ENCODE measurements around the gene RIPK4.
A peak's percentile ranks its signal among the peaks of the same experiment; 100 is the strongest.
"Not testable (repeated sequence)": the region's sequence is repeated elsewhere in the genome, so short reads cannot be mapped to it uniquely, and the experiment has no call there.

The RIPK4 gene

DNA sequence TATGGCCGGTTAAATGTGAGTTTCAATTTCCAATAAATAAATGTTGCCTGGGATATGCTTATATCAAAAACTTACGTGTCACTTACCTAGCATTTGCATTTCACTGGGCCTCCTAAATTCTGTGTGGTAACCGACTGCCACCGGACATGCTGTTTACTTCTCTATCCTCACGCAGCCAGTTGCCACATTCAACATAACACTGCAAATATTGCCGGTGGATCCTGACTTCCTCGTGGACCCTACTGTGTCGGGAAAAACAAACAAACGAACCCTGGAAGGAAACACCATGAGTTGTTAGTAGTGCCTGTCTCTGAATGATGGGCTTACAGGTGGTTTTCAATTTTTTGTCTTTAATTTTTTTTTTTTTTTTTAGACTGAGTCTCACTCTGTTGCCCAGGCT, 54.1 kb downstream of the RIPK4 start:
- DNase-seq: no peak

- no peak for DNase-seq
Measured at GRCh38 chr21:41712201-41712600, 54.7 kb downstream of the RIPK4 start.

GRCh38 chr21:41711416-41712007, 55.3 kb downstream of the RIPK4 start:
- no peak for DNase-seq

GRCh38 chr21:41710823-41711160, 56.1 kb downstream of the RIPK4 start:
- DNase-seq: no peak

DNA sequence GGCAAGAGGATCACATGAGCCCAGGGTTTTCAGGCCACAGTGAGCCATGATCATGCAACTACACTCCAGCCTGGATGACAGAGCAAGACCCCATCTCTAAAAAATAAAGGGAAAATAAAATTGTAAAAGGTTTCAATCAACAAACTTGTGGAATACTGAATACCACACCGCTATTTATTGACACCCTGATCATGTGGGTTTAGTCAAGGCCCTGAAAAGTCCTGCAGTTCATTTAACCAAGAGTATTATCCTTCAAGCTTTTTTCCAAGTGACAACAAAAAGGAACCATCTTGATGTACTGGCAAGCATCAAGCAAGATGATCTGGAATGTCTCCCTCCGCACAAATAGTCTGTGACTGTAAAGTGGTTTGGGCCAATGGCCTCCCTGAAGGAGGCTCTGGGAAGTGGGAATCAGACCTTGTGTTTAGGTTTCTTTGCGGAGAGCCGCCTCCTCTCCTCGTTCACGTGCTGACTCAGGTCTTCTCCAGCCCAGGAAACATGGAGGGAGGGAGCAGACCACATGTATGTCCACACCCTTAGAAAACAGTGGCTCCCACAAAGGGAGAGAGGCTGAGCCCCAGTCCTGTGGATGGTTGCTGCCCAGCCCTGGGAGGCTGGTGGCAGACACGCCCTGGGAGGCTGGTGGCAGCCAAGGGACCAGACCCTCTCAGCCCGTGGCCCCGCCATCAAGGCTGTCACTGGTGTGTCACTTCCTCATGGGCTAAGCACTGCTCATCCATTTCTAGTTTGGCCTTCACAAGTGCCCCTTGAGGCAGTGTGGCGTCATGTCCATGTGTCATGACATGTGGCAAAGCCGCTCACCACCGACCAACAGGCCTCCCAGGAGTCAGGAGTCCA, 56.7 kb downstream of the RIPK4 start:
- DNase-seq: no peak

DNA sequence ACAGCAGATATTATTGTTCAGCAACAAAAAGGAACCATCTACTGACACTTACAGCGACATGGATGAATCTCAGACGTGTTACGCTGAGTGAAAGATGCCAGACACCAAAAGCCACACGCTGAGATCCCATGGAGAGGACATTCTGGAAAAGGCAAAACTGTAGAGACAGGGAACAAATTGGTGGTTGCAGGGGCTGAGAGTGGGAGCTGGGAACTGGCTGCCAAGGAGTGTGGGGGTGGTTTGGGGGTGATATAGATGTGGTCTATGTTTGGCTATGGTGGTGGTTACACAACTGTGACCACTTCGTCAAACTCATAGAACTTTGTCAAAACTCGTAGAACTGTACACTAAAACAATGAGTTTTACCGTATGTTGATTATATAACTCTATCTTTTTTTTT, 57.7 kb downstream of the RIPK4 start:
- DNase-seq: no peak

DNA sequence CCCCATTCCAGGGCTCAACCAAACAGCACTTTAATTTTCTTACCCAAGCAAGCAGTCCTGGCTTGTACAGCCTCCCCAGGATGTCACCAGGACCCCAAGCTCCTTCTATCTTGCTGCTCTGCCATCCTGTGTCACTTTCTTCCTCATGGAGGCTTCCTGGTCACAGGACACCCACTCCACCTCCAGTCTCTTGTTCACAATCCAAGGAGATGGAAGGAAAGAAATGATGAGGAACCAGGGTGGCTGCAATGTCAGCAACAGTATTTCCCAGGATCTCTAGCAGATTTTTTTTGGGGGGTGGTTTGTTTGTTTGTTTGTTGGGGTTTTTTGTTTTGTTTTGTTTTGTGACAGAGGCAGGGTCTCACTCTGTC, 58.9 kb downstream of the RIPK4 start:
- DNase-seq: no peak

- DNase-seq: no peak
Measured at GRCh38 chr21:41707231-41707959, 59.5 kb downstream of the RIPK4 start.

- DNase-seq: peak; percentile 22
Measured at GRCh38 chr21:41706678-41707077, 60.2 kb downstream of the RIPK4 start.

DNA sequence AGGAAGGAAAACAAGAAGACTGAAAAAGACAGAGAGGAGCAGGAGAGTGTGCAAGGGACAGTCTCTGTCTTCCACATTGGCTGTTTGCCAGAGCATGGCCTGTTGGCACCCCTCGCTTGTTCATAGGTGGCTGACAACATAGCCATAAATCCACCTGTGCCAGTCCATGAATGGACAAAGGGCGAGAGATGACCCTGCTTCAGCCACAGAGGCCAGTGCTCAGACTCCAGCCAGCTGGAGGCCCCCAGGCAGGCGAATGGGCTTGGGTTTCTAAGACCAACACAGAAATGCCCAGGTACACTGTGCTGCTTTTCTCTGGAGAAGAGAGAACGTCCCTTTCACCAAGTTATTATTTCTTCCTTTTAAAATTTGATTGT, 60.6 kb downstream of the RIPK4 start:
- no peak for DNase-seq

GRCh38 chr21:41705546-41706262, 61.1 kb downstream of the RIPK4 start:
- no peak for DNase-seq

DNA sequence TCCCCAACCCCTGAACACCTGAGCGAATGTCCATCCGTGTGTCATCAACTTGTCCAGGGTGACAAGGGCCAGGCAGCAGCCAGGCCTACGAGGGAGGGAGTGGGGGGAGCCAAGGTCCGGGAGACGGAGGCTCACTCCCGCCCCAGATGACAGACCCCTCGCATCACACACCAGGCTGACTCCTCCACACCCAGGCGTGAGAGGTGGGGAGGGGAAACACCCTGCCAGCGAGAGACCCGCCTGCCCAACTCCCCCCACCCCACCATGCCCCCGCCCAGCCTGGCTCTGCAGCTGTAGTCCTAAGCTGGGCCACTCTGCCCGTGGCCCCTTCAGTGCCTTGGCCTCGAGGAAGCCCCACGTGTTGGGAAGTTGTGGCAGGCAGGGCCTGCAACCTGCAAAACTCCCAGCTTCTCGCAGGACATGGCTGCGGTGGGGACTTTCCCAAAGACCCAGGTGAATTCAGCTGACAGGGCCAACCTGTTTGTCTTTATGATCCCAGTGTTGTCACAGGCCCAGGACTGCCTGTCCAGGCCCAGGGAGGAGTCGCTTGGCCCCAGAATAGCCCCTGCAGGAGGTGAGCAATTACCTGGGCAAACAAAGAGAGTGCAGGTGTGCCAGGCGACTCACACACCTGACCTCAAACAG, 62.9 kb downstream of the RIPK4 start:
- DNase-seq: no peak

- no peak for DNase-seq
Measured at GRCh38 chr21:41701749-41702148, 65.1 kb downstream of the RIPK4 start.

GRCh38 chr21:41699311-41699710, 67.5 kb downstream of the RIPK4 start:
- DNase-seq: no peak

DNA sequence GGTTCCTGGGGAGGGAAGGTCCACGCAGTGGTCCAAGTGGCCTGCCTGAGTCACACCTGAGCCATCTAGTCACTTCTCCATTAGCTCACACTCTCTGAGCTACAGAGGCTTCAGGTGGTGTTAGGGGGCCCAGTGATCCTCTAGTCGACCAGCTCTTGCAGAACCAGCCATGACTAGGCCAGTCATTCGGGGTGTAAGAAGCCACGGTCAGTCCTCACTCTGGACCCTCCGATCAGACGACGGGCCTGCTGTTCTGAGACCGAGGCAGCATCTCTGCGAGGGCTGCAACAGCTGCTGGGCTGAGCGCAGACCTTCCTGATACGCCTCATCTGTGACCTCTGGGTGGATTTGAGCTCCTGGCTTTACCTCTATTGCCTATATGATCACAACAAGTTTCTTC, 68.8 kb downstream of the RIPK4 start:
- no peak for DNase-seq

DNA sequence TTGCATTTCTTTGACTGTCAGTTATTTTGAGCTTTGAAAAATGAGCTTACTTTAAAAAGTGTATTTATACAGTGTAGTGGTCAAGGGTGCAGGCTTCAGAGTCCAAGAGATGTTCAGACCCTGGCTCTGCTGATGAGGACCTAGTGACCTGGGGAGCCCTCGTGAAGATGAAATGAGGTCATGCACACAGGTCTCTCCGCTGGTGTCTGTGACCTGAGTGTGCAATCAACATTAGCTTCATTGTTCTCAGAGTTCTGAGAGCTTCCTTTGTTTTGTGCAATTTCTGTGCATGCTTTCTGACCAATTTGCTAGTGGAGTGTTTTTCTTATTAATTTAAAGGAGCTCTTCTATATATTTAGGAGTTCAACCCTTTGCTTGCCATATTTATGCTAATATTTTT, 71.3 kb downstream of the RIPK4 start:
- no peak for DNase-seq

DNA sequence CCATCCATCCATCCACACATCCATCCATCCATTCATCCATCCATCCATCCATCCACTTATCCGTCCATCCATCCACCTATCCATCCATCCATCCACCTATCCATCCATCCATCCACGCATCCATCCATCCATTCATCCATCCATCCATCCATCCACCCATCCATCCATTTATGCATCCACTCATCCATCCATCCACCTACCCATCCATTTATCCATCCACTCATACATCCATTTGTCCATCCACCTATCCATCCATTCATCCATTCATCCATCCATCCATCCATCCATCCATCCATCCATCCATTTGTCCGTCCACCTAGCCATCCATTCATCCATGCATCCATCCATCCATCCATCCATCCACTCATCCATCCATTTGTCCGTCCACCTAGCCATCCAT, 72.8 kb downstream of the RIPK4 start:
- DNase-seq: not testable (repeated sequence)

GRCh38 chr21:41692185-41692565, 74.7 kb downstream of the RIPK4 start:
- no peak for DNase-seq

DNA sequence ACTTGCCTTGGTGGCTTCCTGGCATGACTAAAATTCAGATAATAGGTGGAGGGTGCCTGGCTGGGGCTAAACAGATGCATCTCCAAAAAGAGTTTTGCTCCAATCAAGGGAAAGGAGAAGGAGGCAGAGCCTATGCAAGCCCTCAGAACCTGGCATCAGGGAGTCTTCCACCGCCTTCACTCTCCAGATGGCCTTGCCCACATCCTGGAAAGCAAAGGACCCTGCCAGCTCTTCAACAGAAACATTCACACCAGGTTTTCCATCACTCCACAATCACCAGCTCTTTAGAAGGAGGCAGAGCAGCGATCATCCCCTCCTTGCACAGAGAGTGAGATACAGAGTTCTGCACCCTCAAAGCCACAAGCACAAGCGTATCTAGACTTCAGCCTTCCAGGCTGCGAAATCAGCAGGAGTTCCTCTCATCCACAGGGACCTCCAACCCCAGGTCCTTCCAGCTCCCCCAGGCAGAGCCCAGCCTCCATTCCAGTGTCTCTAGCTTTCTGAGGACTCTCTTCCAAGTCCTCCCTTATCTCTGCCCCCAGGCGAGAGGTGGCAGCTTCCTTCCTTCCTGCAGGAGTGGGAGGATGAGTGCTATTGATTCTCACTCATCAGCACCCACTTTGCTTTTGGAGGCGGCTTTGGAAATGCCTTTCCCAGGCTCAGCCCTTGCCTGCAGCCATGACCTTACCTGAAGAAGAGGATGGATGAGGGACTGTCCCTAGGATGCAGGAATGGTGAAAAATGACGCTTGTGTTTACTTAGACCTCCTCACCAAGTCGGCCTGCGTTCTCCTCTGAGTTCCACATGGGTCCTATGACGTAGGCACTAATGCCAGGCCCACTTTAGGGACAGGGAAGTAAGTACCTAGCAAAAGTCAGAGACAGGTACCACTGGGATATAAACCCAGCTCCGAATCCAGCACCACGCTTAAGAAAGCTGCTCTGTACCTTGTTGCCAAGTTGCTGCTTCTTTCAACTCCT, 75.4 kb downstream of the RIPK4 start:
- DNase-seq: no peak

All from stimulated activated CD4-positive, alpha-beta T cell treated with anti-CD3 and anti-CD28 coated beads, Interleukin-1b, Interleukin-23, amount 100 ng/mL, for 48 hours (primary cell).